Choroid plexus epithelial cell (primary cell): Measurements from ENCODE around the gene PIP5K1B.
A peak's percentile ranks its signal among the peaks of the same experiment; 100 is the strongest.

Experiments used
- DNase-seq: peaks from one replicate; pipeline ENCODE4 v3.0.0-alpha.2; 2010; ENCODE audit warnings: low read depth
- H3K4me3 ChIP-seq: 2 replicates; pipeline ENCODE4 v1.5.1; 2011; ENCODE audit warnings: low read depth, mild to moderate bottlenecking, control low read depth, low read length, moderate library complexity
- TF ChIP-seq, protein P1 (sequence below): conservative IDR thresholded peaks from 2 replicates; pipeline ENCODE4 v1.5.1; 2011; ENCODE audit warnings: low read depth, mild to moderate bottlenecking, control low read depth, inconsistent platforms, low read length, moderate library complexity

The PIP5K1B gene, protein sequence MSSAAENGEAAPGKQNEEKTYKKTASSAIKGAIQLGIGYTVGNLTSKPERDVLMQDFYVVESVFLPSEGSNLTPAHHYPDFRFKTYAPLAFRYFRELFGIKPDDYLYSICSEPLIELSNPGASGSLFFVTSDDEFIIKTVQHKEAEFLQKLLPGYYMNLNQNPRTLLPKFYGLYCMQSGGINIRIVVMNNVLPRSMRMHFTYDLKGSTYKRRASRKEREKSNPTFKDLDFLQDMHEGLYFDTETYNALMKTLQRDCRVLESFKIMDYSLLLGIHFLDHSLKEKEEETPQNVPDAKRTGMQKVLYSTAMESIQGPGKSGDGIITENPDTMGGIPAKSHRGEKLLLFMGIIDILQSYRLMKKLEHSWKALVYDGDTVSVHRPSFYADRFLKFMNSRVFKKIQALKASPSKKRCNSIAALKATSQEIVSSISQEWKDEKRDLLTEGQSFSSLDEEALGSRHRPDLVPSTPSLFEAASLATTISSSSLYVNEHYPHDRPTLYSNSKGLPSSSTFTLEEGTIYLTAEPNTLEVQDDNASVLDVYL

DNA sequence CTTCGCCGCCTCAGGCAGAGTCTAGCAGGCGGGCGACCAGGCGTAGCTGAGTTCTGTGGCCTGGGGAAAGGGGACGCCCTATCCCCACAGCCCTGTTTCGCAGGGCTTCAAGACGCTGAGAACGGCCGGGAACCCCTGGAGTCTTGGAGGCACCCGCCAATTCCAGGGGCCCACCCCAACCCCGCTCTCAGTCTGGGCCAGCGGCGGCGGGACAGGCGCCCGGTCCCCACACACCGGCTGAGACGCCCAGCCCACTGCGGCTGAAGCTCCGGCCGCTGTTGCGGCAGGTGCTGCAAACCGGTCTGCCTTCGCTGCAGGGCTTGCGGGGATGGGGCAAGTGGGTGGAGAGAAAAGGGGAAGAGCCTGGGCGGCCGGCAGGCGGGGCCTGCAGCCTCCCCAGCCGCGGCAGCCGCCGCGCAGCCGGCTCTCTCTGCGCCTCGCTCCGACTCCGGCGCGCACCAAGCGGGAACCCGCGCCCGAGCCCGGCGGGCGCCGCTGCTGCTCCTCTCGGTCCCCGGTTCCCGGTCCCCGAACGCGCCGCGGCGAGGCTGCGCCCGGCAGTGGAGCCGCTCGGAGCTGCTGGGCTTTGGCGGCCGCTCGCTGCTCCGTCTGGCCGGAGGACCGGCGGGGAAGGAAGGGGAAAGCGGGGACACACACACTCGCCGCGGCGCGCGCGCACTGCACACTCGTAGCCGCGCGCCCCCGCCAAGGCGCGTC is at the start of gene PIP5K1B:
PIP5K1B (plus strand) TSS at position 427 of the 717 bp plus-strand sequence. CDS start 117,375 bp downstream, outside the sequence.
- TF ChIP-seq, protein P1, sequence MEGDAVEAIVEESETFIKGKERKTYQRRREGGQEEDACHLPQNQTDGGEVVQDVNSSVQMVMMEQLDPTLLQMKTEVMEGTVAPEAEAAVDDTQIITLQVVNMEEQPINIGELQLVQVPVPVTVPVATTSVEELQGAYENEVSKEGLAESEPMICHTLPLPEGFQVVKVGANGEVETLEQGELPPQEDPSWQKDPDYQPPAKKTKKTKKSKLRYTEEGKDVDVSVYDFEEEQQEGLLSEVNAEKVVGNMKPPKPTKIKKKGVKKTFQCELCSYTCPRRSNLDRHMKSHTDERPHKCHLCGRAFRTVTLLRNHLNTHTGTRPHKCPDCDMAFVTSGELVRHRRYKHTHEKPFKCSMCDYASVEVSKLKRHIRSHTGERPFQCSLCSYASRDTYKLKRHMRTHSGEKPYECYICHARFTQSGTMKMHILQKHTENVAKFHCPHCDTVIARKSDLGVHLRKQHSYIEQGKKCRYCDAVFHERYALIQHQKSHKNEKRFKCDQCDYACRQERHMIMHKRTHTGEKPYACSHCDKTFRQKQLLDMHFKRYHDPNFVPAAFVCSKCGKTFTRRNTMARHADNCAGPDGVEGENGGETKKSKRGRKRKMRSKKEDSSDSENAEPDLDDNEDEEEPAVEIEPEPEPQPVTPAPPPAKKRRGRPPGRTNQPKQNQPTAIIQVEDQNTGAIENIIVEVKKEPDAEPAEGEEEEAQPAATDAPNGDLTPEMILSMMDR: no peak
- H3K4me3 ChIP-seq: peak within 1 kb of the TSS; percentile 47
- DNase-seq: peak; percentile 53

DNA sequence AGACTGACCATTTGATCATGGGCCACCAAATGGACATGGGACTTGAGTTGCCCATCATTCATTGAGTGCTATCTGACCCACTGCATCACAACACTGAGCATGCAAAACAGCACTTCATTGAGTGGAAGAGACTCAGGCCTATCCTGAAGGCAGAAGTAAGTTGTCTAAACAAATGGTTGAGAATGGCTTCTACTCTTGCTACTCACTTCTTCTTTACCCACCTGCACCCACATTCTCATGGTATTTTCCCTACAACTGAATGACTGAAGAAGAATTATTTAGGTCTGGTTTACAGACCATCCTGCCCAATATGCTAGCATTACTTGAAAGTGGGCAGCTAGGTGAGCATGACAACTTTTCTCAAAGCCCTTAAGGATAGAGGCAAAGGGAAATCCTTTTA is 41.0 kb upstream of the PIP5K1B start:
- H3K4me3 ChIP-seq: no peak overlapping the region
- TF ChIP-seq, protein P1: no peak
- no peak for DNase-seq

DNA sequence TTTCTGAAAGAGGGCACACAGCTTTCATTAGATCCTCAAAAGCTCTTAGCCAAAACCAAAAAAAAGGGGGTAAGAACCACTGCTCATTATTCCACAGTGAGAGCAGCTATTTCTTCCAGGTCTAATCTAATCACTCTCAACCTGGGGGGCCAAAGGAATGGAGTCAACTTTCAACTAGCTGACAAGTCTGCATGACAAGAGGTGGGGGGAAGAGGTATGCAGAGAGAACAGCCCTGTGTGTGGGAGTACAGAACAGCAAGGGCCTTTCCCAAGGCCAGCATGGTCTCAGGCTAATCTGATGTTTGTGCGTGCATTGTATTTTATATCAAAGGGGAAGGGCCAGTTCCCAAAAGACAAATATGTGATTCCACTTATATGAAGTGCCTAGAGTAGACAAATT is 36.9 kb upstream of the PIP5K1B start:
- H3K4me3 ChIP-seq: no peak overlapping the region
- TF ChIP-seq, protein P1: no peak
- DNase-seq: no peak

DNA sequence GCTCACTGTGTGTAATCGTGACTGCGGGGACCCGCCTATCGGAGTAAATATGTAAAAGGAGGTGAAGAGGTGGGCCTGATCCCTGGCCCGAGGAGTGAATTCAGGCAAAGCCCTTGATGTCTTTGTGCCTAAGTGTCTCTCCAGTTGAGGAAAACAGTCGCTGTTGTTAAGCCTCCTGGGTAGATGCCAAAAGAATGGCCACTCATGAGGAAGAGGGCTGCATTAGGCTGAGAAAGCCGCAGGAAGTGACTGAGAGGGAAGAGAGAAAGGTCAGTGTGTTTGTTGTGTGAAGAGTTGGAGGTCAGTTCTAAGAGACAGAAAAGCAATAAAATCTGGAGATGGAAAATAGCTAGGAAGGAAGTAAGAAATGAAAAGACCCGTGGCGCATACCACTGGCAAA is 35.8 kb upstream of the PIP5K1B start:
- TF ChIP-seq, protein P1: no peak
- no peak for DNase-seq

DNA sequence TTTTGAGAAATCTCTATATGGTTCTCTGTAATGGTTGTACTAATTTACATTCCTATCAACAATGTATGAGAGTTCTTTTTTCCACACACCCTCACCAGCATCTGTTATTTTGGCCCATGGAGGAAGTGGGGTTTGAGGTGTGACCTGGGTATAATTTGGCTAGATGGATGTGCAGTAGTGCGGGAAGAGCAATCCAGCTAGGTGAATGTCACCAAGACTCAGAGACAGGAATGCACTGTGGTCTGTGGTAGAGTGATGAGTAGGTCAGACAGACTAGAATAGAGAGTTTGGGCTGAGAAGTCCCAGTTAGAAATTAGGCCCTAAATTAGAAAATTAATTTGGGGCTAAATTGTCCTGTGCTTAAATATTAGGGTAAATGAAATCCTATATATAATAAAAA is 32.8 kb upstream of the PIP5K1B start:
- H3K4me3 ChIP-seq: no peak overlapping the region
- DNase-seq: no peak
- TF ChIP-seq, protein P1: no peak

More for the DNA sequence above, 35.8 kb upstream of the PIP5K1B start:
- no peak overlapping the region for H3K4me3 ChIP-seq

DNA sequence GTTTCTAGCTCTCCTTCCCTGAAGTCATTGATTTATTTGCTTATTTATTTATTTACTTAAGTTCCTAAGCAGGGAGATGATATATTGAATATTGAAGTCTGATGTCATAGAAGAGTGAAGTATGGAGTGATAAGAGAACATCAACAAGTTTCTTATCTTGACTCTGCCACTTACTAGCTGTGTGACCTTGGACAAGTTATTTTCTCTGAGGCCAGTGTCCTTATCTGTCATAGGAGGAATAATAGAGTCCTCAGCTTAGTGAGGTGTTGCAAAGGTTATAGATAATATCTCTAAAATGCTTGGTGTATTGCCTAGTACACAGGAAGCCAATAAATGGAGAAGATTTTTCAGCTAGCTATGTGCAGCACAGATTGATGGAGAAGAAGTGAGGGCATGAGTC is 32.4 kb upstream of the PIP5K1B start:
- no peak for DNase-seq
- TF ChIP-seq, protein P1: no peak
- H3K4me3 ChIP-seq: no peak overlapping the region
